CD14-positive monocyte (primary cell): ENCODE measurements around the gene G2E3. TPM values are rescaled to one million over a fixed set of nuclear protein-coding genes. Genes with fewer than 3 reads are reported as not detected.

Experiments
- DNase-seq, 3 donors: peaks; one replicate each; pipeline ENCODE4 v3.0.0-alpha.2; 2011 to 2022
- H2AFZ ChIP-seq: 2 replicates; pipeline ENCODE4 v1.6.0; 2012; ENCODE audit warnings: mild to moderate bottlenecking, low read depth, low read length, inconsistent platforms; ENCODE audit not compliant: insufficient read depth, poor library complexity, severe bottlenecking
- H3K27ac ChIP-seq, 2 donors: 1 replicate in 1 of 2; 2 replicates in 1 of 2; pipeline ENCODE4 v1.5.1; 2012 to 2013; ENCODE audit warnings: low read length in 2 of 2, control low read depth in 1 of 2, inconsistent platforms in 1 of 2, low read depth in 1 of 2, mild to moderate bottlenecking in 1 of 2
- H3K27me3 ChIP-seq, 2 donors: one replicate each; pipeline versions ENCODE4 v1.6.0 to v1.6.1; 2011 to 2013; ENCODE audit warnings: low read length in 2 of 2; ENCODE audit not compliant: control insufficient read depth in 2 of 2, insufficient read depth in 2 of 2
- H3K36me3 ChIP-seq, 2 donors: replicated peaks in 1 of 2; 1 replicate in 1 of 2; 2 replicates in 1 of 2; pipeline versions ENCODE4 v1.5.1 to v1.6.1; 2012 to 2013; ENCODE audit warnings: low read length in 2 of 2, control low read depth in 1 of 2, inconsistent platforms in 1 of 2, mild to moderate bottlenecking in 1 of 2; ENCODE audit not compliant: insufficient read depth in 2 of 2, control insufficient read depth in 1 of 2
- H3K4me1 ChIP-seq, 2 donors: 1 replicate in 1 of 2; 2 replicates in 1 of 2; pipeline versions ENCODE4 v1.5.1 to v1.6.1; 2012 to 2013; ENCODE audit warnings: low read length in 2 of 2, control low read depth in 1 of 2, inconsistent platforms in 1 of 2, mild to moderate bottlenecking in 1 of 2, moderate library complexity in 1 of 2; ENCODE audit not compliant: insufficient read depth in 2 of 2, control insufficient read depth in 1 of 2
- H3K4me2 ChIP-seq: replicated peaks from 2 replicates; pipeline ENCODE3; 2012; ENCODE audit warnings: low read length, moderate library complexity, mild to moderate bottlenecking; ENCODE audit not compliant: poor library complexity, severe bottlenecking; ENCODE audit errors: extremely low read depth
- H3K4me3 ChIP-seq, 3 experiments: fragments of 200-600 bp in 1 of 3; sonication (generic) in 1 of 3; replicated peaks in 1 of 3; 1 replicate in 2 of 3; 2 replicates in 1 of 3; pipeline ENCODE4 v1.5.1; 2011 to 2013; ENCODE audit warnings: low read length in 3 of 3, mild to moderate bottlenecking in 3 of 3, control low read depth in 2 of 3, low read depth in 2 of 3, inconsistent platforms in 1 of 3, moderate library complexity in 1 of 3
- H3K79me2 ChIP-seq: 2 replicates; pipeline ENCODE4 v1.6.0; 2012; ENCODE audit warnings: mild to moderate bottlenecking, control low read depth, inconsistent platforms, low read length, moderate library complexity; ENCODE audit not compliant: insufficient read depth
- H3K9ac ChIP-seq: 2 replicates; pipeline ENCODE4 v1.6.0; 2017; ENCODE audit warnings: low read length, mild to moderate bottlenecking; ENCODE audit not compliant: insufficient read depth, poor library complexity, severe bottlenecking
- H3K9me3 ChIP-seq, 2 donors: replicated peaks in 1 of 2; 1 replicate in 1 of 2; 2 replicates in 1 of 2; pipeline versions ENCODE4 v1.5.1 to v1.6.1; 2012 to 2013; ENCODE audit warnings: low read length in 2 of 2, control low read depth in 1 of 2; ENCODE audit not compliant: control insufficient read depth in 1 of 2, insufficient read depth in 1 of 2
- H4K20me1 ChIP-seq: 2 replicates; pipeline ENCODE4 v1.6.0; 2012; ENCODE audit warnings: mild to moderate bottlenecking, low read length, control low read depth, moderate library complexity; ENCODE audit not compliant: insufficient read depth
- H3K27ac Mint-ChIP-seq, 7 donors: one replicate each; pipeline ENCODE4 v1.8.0; 2020; ENCODE audit warnings: mild to moderate bottlenecking in 7 of 7, mixed read lengths in 7 of 7, moderate library complexity in 6 of 7, inconsistent platforms in 2 of 7
- H3K27me3 Mint-ChIP-seq, 3 donors: one replicate each; pipeline ENCODE4 v1.8.0; 2021 to 2022; ENCODE audit warnings: low read depth in 3 of 3, mild to moderate bottlenecking in 3 of 3, mixed read lengths in 3 of 3, moderate library complexity in 3 of 3, inconsistent platforms in 1 of 3
- H3K36me3 Mint-ChIP-seq, 2 donors: one replicate each; pipeline ENCODE4 v1.8.0; 2020; ENCODE audit warnings: mixed read lengths in 2 of 2, inconsistent platforms in 1 of 2, mild to moderate bottlenecking in 1 of 2
- H3K4me1 Mint-ChIP-seq: one replicate; pipeline ENCODE4 v1.8.0; 2020; ENCODE audit warnings: mild to moderate bottlenecking, mixed read lengths
- H3K4me3 Mint-ChIP-seq, 2 donors: one replicate each; pipeline ENCODE4 v1.8.0; 2020; ENCODE audit warnings: mild to moderate bottlenecking in 2 of 2, mixed read lengths in 2 of 2, moderate library complexity in 1 of 2
- H3K9me3 Mint-ChIP-seq, 7 donors: one replicate each; pipeline ENCODE4 v1.8.0; 2020 to 2022; ENCODE audit warnings: mixed read lengths in 7 of 7, mild to moderate bottlenecking in 6 of 7, moderate library complexity in 6 of 7, inconsistent platforms in 2 of 7
- CTCF ChIP-seq: fragments of 200-600 bp; IDR thresholded peaks from one replicate; pipeline ENCODE4 v1.8.0; 2022; ENCODE audit warnings: antibody characterized with exemption, mild to moderate bottlenecking
- WGBS: methylation state at CpG from one replicate; pipeline ENCODE4 v1.1.5; 2013; ENCODE audit warnings: missing lambda C conversion rate; ENCODE audit not compliant: insufficient coverage; 5-methylcytosine and 5-hydroxymethylcytosine counted together
- intact Hi-C, 2 donors: fragments of 100-400 bp; cut with micrococcal nuclease; formaldehyde crosslinking; loops; one replicate each; pipeline versions ENCODE4 v1.15.0 to v1.15.1; 2023
- polyA plus RNA-seq, 3 donors: library from polyadenylated mRNA; depleted of rRNA in 1 of 3; unstranded in 2 of 3; stranded (reverse) in 1 of 3; fragments of 300-500 nt in 2 of 3; fragments of >200 nt in 1 of 3; fragmentation: Illumina TruSeq in 2 of 3; gene quantifications; 1 replicate in 2 of 3; 2 replicates in 1 of 3; pipeline ENCODE4 v1.2.3, GENCODE V29; 2012 to 2021

G2E3 gene
- polyA plus RNA-seq, 3 donors: 5.6 to 12.1 (median 5.6) TPM

GRCh38 chr14:30580616-30581282 lies 21.8 kb downstream of the G2E3 start:
- H3K9me3 ChIP-seq: no peaks in the 10 kb centered on the region
- Mint-ChIP-seq H3K9me3 (peaks cover 0 to 6% (median 2%) of the 10 kb centered on the region in 7 donors), H3K4me1 (peaks cover 8% of the 10 kb centered on the region), H3K4me3 (no peak overlapping the region), H3K36me3 (peaks cover 23 to 39% of the 10 kb centered on the region in 2 donors), H3K27ac (no peak overlapping the region), H3K27me3 (no peaks in the 10 kb centered on the region)
- no CpG with 5 or more reads among the region's 2 CpGs for WGBS
- peaks cover 12% of the 10 kb centered on the region for H4K20me1 ChIP-seq
- H3K9ac ChIP-seq: no peak overlapping the region
- H3K4me3 ChIP-seq: no peak overlapping the region
- intact Hi-C loops: no loop called here
- DNase-seq: no peak
- peaks cover 0 to 22% of the 10 kb centered on the region in 2 donors for H3K36me3 ChIP-seq
- no peak for TF ChIP-seq CTCF
- no peak overlapping the region for H3K4me2 ChIP-seq
- H3K27me3 ChIP-seq: no peaks in the 10 kb centered on the region
- H2AFZ ChIP-seq: no peak overlapping the region
- H3K4me1 ChIP-seq: peaks cover 6 to 7% of the 10 kb centered on the region in 2 donors
- H3K27ac ChIP-seq: no peak overlapping the region
- H3K79me2 ChIP-seq: peaks cover 100% of the 10 kb centered on the region

- Mint-ChIP-seq H3K27ac (no peak overlapping the region), H3K4me3 (no peak overlapping the region), H3K36me3 (peaks cover 28 to 42% of the 10 kb centered on the region in 2 donors), H3K27me3 (no peaks in the 10 kb centered on the region), H3K4me1 (peaks cover 8% of the 10 kb centered on the region), H3K9me3 (peaks cover 0 to 6% (median 2%) of the 10 kb centered on the region in 7 donors)
- DNase-seq: no peak
- Histone ChIP-seq H3K9ac (no peak overlapping the region), H3K4me1 (peaks cover 6 to 7% of the 10 kb centered on the region in 2 donors), H2AFZ (no peak overlapping the region), H3K4me2 (no peak overlapping the region), H3K36me3 (peaks cover 3 to 27% of the 10 kb centered on the region in 2 donors), H3K9me3 (no peaks in the 10 kb centered on the region), H4K20me1 (peaks cover 17% of the 10 kb centered on the region), H3K4me3 (no peak overlapping the region), H3K27me3 (no peaks in the 10 kb centered on the region), H3K79me2 (peaks cover 100% of the 10 kb centered on the region), H3K27ac (no peak overlapping the region)
- intact Hi-C loops: no loop called here
- WGBS: 86% methylated on average over 3 of the region's 7 CpGs
- TF ChIP-seq CTCF: no peak
Measured at GRCh38 chr14:30581283-30581625, 22.3 kb downstream of the G2E3 start.
